HEK293T (cell line): ENCODE measurements around the gene THAP4.

Source experiments
- FOXA1 ChIP-seq: fragments of 450-650 bp; IDR thresholded peaks from 2 replicates; pipeline ENCODE4 v1.6.1; 2016; ENCODE audit warnings: mild to moderate bottlenecking
- FOXK2 ChIP-seq: fragments of 450-650 bp; IDR thresholded peaks from 2 replicates; pipeline ENCODE4 v1.6.1; 2016; ENCODE audit warnings: mild to moderate bottlenecking
- HDGF ChIP-seq: fragments of 450-650 bp; IDR thresholded peaks from 2 replicates; pipeline ENCODE4 v1.6.1; 2017; ENCODE audit warnings: antibody characterized with exemption, borderline replicate concordance
- SP1 ChIP-seq: fragments of 450-650 bp; IDR thresholded peaks from 2 replicates; pipeline ENCODE4 v1.6.1; 2017
- SUZ12 ChIP-seq: fragments of 450-650 bp; IDR thresholded peaks from 2 replicates; pipeline ENCODE4 v1.6.1; 2016; ENCODE audit warnings: mild to moderate bottlenecking
- TARDBP ChIP-seq: fragments of 450-650 bp; IDR thresholded peaks from 2 replicates; pipeline ENCODE4 v1.6.1; 2016
- ZNF384 ChIP-seq: fragments of 450-650 bp; IDR thresholded peaks from 2 replicates; pipeline ENCODE4 v1.6.1; 2016

DNA sequence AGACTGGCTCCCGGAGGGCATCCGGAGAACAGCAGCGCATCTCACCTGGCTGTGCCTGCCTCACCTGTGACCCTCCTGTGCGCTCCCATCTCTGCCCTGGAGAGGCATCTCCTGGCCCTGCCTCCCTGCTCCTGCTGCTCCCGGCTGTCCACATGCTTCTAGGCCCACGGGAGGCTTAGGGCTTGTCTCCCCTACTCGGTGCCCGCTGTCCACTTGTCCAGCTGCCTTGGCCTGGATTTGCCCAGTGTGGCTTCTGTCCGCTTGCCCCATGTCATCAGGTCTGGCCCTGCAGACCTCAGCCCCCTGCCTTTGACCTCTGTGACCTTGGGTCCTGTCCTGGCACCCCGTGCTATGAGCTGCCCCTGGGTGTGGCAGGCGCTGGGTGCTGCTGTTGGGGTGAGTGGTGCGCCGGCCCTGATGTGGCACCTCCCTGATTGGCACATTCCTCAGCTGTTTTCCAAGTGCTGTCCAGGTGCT is 73.9 kb downstream of the THAP4 start:
- TF ChIP-seq FOXA1: no peak
- no peak for TF ChIP-seq ZNF384
- TF ChIP-seq TARDBP: no peak
- TF ChIP-seq FOXK2: no peak
- TF ChIP-seq SUZ12: no peak
- no peak for TF ChIP-seq HDGF
- TF ChIP-seq SP1: no peak
